Measurements from ENCODE around the gene PUS10. TPM values are rescaled to one million over a fixed set of nuclear protein-coding genes. Genes with fewer than 3 reads are reported as not detected.

The PUS10 gene, protein sequence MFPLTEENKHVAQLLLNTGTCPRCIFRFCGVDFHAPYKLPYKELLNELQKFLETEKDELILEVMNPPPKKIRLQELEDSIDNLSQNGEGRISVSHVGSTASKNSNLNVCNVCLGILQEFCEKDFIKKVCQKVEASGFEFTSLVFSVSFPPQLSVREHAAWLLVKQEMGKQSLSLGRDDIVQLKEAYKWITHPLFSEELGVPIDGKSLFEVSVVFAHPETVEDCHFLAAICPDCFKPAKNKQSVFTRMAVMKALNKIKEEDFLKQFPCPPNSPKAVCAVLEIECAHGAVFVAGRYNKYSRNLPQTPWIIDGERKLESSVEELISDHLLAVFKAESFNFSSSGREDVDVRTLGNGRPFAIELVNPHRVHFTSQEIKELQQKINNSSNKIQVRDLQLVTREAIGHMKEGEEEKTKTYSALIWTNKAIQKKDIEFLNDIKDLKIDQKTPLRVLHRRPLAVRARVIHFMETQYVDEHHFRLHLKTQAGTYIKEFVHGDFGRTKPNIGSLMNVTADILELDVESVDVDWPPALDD
- 3.8 and 4.1 TPM in 2 replicates for total RNA-seq

DNA sequence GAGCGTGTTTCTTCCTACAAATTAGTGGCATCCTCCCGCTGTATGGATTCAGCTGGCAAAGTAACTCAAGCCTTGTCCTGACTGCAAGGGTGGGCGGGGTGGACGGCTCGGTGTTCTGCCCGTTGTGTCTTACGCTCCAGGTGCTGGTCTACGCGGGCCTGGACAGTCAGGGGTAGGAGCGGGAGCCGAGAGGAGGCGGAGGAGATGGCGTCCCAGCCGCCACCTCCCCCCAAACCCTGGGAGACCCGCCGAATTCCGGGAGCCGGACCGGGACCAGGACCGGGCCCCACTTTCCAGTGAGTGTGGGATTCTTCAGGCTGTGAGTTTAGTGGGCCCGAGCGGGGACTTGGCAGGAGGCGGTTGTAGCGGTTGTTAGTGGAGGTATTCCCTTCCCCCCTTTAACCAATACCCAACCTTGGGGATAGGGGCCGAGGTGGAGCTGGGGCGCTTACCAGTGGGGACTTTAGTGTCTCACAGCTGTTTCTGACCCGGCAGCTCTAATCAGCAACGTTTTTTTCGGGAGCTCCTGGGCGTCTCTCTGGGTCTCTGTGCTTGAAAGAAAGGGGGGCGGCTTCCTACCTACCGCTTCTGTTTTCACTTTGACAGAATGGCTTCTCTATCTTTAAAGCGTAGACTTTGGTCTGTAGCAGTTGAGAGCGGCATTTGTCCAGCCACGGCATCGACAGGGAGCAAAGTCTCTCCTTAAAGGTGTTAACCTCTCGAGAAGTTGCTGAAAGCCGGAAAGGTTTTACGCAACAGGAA, at the start of gene PUS10, which contains the start of gene PEX13:
TSS of gene PUS10 (minus strand) at position 700 of the 762 bp plus-strand sequence. CDS start 6,365 bp downstream, outside the sequence.
TSS of gene PEX13 (plus strand) at position 165 of the 762 bp plus-strand sequence. CDS start at position 205, 40 bp downstream.

DNA sequence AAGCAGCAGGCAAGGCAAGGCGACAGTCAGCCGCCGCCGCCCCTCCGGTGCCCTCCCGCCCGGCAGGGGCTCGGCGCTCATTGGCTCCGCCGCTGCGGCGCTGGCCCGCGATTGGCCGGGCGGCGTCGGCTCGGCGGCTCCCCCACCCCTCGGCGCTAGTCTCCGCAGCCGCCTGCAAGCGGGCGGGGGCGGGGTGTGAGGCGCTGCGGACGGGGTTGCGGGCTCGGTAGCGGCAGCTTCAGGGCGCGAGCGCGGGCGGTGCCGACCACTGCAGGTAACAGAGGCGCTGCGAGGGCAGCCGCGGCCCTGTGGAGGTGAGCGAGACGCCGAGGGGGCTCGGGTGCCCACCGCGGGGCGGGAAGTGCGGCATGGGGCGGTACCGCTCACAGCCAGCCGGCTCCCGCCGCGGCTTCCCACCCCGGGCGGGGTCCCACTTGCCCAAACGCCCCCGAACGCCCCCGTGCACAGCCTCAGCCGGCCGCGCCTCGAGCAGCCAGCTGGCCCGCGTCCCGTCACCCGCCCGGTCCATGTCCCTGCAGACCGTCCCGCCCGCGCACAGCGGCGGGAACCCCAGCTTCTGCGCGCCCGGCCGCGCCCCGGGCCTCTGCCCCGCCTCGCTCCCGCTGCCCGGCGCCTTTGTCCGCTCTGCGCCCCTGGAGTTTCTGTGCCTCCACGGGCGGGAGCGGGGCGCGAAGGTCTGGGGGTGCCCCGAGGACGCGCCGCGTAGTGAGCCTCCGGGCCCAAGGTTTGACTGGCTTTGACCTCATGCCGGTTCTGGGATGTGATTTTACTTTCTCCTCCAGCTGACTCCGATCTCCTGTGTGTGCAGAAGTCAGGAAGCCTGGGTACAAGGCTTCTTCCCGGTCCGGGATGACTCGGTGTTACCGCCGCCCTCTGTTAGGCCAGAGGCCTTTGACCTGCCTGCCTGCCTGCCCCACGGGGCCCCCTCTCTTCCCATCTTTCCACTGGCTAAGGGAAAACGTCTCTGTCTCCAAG, 48.0 kb upstream of the PUS10 start, which contains the start of gene SANBR:
TSS of gene SANBR (plus strand) at position 158 of the 996 bp plus-strand sequence. CDS start 4,480 bp downstream, outside the sequence.

Other genes starting within 250 kb of the PUS10 start
- gene REL, start 136.7 kb downstream of the PUS10 start, total RNA-seq, result 2.4 and 4.3 TPM in 2 replicates
- 16.0 and 18.6 TPM in 2 replicates for gene PEX13, start 535 bp downstream of the PUS10 start, total RNA-seq
- 5.5 and 8.0 TPM in 2 replicates for gene SANBR, start 47.6 kb upstream of the PUS10 start, total RNA-seq
- 2.1 and 3.7 TPM in 2 replicates for gene C2orf74, start 143.9 kb upstream of the PUS10 start, total RNA-seq

Data from mesangial cell (primary cell).